GM21825 (cell line): Measurements from ENCODE around the gene AOC3.

Source experiments
- ATAC-seq: cut with Tn5 transposase; IDR thresholded peaks from one replicate; pipeline ENCODE4 v1.9.1; 2021; ENCODE audit warnings: mild to moderate bottlenecking, moderate library complexity; ENCODE audit not compliant: unreplicated experiment

AOC3 gene, protein sequence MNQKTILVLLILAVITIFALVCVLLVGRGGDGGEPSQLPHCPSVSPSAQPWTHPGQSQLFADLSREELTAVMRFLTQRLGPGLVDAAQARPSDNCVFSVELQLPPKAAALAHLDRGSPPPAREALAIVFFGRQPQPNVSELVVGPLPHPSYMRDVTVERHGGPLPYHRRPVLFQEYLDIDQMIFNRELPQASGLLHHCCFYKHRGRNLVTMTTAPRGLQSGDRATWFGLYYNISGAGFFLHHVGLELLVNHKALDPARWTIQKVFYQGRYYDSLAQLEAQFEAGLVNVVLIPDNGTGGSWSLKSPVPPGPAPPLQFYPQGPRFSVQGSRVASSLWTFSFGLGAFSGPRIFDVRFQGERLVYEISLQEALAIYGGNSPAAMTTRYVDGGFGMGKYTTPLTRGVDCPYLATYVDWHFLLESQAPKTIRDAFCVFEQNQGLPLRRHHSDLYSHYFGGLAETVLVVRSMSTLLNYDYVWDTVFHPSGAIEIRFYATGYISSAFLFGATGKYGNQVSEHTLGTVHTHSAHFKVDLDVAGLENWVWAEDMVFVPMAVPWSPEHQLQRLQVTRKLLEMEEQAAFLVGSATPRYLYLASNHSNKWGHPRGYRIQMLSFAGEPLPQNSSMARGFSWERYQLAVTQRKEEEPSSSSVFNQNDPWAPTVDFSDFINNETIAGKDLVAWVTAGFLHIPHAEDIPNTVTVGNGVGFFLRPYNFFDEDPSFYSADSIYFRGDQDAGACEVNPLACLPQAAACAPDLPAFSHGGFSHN

GRCh38 chr17:42850954-42851353, at the start of gene AOC3:
TSS of gene AOC3 (plus strand) at chr17:42851199. CDS start at chr17:42851344, 145 bp downstream.
- ATAC-seq: no peak

DNA sequence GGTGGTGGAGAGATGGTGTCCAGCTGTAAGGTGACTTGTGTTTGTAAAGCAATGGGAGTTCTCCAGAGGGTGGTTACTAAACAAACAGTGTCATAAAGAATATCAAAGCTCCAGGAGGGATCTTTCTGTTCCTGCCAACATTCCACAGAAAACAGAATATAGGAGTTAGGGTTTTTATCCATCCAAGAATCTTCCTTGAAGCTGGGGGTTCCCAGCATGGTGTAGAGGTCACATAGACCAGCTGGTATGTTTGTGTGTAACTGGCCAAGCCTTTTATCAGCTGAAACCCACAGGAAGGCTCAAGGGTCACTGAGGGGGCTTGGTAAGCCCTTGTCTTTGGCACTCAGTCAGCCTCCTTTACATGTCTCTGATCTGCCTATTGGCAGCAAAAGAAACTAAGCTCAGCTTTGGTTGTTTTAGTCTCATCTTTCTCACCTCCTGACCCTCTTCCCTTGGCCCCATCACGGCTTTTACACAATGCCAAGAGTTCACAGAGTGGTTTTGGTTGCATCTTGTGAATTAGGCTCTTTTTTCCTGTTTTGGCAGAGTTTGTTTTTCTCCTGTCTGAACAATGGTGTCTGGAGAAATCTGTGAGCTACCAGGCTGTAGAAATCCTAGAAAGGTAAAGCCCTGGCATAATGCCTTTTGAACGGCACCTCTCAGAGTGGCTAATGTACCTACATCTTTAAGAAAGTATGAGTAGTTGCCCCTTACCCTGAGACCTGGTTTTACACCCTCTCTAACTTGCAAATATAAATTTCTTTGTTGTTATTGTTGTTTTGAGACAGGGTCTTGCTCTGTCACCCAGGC, 47.7 kb upstream of the AOC3 start:
- ATAC-seq: no peak

- no peak for ATAC-seq
These were observed 46.1 kb upstream of the AOC3 start for GRCh38 chr17:42804918-42805367.

- no peak for ATAC-seq
These were observed 44.8 kb upstream of the AOC3 start for GRCh38 chr17:42806249-42806648.

DNA sequence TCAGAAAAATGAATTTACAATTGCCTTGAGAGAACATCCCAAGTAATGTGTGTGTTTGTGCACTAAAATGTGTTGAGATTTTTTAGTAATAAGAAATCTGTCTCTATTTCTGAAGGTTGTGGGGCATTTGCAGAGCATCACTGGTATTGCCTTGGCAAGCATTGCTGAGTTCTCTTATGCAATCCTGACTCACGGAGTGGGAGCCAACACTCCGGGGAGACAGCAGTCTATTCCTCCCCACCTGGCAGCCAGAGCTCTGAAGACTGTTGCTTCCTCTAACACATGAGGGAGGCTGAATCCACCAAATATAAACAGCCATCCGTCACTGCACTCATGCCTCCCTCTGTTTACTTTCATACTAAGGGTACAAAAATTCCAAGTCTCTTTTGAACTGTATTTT, 41.7 kb upstream of the AOC3 start:
- no peak for ATAC-seq

- no peak for ATAC-seq
These were observed 36.2 kb upstream of the AOC3 start for GRCh38 chr17:42814633-42815399.

- ATAC-seq: no peak
These were observed 33.1 kb upstream of the AOC3 start for GRCh38 chr17:42817866-42818265.

GRCh38 chr17:42818379-42818778, 32.6 kb upstream of the AOC3 start:
- no peak for ATAC-seq

DNA sequence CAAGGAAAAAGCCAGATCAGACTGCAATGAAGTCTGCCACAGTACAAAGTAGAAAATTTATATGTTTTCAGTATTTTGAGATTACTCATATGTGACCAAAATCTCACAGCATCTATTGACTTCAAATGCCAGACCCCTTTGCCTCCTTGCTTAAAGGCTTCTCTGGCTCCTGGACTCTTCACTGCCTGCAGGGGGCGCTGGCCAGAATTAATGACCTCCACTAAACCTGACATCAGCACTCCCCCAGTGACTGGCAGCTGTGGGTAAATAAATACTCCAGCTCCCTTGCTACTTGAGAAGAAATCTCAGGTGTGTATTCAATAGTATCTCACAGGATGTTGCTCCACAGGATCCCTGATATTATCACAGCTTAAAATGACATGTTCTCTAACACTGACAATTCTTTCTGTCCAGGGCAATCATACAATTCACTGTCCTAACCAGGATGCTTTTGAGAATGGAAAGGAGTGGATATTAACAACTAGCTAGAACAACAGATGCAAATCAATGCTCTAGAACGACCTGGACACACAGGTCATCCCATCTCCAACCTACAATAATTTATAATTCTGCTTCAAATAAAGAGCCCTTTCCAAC, 31.0 kb upstream of the AOC3 start:
- no peak for ATAC-seq

DNA sequence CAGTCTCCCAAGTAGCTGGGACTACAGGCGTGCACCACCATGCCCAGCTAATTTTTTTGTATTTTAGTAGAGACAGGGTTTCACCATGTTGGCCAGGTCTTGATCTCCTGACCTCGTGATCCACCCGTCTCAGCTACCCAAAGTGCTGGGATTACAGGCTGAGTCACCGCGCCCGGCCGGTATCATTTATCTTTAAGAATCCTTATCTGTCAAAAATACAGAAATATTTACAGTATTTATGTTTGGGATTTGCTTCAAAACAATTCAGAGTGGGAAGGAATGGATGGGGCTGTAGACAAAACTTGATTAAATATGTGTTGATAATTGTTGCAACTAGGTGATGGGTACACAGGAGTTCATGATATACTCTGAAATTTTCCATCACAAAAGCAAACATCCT, 29.8 kb upstream of the AOC3 start:
- no peak for ATAC-seq

- ATAC-seq: no peak
These were observed 23.5 kb upstream of the AOC3 start for GRCh38 chr17:42827472-42827871.

DNA sequence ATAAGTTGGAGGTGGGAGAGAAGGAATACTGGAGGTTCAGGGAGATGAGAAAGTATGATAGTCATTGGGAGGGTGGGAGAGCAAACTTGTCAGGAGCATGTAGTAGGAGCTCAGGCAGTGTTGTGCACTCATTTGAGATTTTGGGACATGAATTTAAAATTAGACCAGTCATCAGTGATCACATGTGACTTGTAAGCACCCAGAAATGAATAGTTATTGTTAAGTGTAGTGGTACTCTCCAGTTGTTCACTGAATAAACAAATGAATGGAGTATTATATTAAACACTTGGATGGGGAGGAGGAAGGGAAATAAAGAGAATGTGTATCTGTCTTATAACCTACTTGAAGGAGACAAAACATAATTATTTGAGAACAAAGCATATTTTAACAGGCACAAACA, 20.0 kb upstream of the AOC3 start:
- ATAC-seq: no peak

DNA sequence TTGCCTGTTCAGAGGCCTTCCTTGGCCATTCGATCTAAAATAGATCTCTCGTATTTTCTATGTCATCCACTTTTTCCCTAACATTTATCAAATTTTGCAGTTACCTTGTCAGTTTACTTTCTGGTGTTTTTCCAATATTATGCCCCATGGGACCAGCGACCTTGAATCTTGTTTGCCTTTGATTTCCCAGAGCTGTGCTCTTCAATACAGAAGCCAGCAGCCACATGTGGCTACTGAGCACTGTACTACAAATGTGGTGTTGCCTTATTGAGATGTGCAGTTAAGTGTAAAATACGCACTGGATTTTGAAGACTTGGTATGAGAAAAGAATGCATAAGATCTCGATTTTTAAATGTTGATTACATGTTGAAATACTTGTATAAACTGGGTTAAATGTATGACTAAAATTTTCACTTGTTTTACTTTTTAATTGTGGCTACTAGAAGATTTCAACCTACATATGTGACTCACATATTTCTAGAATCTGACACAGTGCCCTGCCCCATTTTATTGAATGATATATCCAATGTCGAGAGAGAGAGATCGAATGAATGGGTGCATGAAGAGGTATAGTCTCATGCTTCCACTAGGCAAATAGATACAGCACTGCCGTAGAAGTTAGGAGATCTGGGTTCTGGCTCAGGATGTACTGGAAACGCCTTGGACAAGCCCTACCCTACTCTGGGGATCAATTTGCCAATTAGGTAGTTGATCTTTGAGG, 18.6 kb upstream of the AOC3 start:
- no peak for ATAC-seq

- peak; percentile 86 for ATAC-seq
These were observed 17.8 kb upstream of the AOC3 start, which contains the start of gene PSME3 for GRCh38 chr17:42832934-42833766. TSS of gene PSME3 (plus strand) at chr17:42833397. CDS start at chr17:42833632, 235 bp downstream.

GRCh38 chr17:42833767-42834422, 17.1 kb upstream of the AOC3 start:
- no peak for ATAC-seq

DNA sequence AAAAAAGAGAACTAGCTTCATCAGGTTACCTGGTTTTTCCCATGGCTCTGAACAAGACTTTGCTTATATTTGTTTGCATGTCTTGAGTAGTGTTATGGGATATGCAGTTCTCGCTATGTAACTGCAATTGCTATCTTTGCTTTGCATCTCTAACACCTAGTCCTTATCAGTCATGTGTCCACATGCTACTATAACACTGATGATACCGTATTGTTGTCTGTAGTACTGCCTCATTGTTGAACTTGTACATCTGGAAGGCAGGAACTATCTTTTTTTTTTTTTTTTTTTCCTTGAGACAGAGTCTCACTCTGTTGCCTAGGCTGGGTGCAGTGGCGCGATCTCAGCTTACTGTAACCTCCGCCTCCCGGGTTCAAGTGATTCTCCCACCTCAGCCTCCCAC, 15.3 kb upstream of the AOC3 start:
- no peak for ATAC-seq

GRCh38 chr17:42841975-42842685, 8.9 kb upstream of the AOC3 start:
- no peak for ATAC-seq
